Measurements from ENCODE around the gene SDS.

Gene SDS

DNA sequence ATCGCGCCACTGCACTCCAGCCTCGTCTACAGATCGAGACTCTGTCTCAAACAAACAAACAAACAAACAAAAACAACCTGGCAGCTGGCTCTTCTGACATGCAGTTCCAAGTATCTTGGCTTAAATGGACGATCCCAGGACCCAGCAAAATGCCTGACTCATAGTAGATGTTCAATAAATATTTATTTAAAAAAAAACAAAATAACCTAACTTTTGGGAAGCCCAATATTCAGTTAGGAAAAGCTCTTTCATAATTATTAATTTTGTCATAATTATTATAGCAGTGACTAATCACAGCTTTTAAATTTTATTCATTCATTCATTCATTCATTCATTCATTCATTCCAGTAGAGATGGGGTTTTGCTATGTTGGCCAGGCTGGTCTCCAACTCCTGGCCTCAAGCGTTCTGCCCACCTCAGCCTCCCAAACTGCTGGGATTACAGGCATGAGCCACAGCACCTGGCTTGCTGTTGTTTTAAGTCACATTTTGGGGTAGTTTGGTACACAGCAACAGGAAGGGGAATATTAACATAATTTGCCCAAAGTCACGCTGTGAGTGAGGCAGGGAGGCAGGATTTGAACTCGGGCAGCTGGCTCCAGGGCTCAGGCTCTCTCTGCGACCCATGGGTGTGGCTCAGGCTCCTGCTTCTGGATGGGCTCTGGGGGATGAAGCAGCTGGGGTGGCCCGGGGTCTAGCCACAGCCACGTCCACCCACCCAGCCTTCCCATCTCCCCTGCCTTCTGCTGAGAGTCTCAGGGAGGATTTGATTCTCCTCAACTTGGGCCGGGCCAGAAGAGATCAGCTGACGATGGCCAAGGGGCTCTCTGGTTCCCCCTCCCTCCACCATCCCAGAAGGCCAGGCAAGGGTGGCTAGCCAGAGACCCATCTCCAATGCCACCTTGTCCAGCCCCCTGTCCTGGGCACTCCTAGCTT, 2.4 kb downstream of the SDS start:
- DNase-seq (ENCODE audit: low read depth in 1 of 2, low spot score in 1 of 2) = no peak
- no peak for TF ChIP-seq JUND (IDR thresholded peaks at IDR 0.05; ENCODE audit: low read depth)
- in situ Hi-C loops (cut with HindIII; ENCODE audit: low pct_unique_long_range_greater_than_20kb, low sequenced_read_pairs) = no loop called here

DNA sequence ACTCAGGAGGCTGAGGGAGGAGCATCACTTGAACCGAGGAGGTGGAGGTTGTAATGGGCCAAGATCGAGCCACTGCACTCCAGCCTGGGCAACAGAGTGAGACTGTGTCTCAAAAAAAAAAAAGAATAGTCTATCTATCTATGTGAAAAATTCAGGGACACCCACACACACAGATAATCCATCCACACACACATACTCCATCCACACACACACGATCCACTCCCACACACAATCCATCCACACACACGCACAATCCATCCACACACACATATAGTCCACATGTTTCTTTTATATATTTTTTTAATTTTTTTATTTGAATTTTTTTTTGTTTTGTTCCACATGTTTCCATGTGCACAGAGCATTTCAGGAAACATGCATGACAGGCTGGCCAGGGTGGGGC, 3.3 kb downstream of the SDS start:
- no peak for TF ChIP-seq JUND (IDR thresholded peaks at IDR 0.05; ENCODE audit: low read depth)
- DNase-seq (ENCODE audit: low read depth in 1 of 2, low spot score in 1 of 2) = no peak
- in situ Hi-C loops (cut with HindIII; ENCODE audit: low pct_unique_long_range_greater_than_20kb, low sequenced_read_pairs) = no loop called here

DNA sequence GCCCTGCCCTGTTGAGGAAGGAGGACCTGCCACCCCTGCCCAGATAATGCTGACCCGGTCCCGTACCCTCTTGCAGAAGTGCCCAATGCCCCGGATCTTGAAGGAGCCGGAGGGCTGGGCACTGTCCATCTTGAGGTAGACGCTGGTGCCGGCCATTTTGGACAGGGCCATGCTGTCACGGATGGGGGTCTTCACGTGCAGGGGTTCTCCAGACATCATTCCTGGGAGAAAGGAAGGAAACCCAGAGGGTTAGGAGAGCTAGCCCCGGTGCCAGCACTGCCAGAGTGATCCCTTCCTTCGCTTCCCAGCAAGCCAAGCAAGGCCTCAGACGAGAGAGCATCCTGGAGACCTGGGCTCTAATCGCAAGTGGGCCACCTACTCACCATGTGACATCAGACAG, 4.2 kb downstream of the SDS start:
- in situ Hi-C loops (cut with HindIII; ENCODE audit: low pct_unique_long_range_greater_than_20kb, low sequenced_read_pairs) = no loop called here
- DNase-seq (ENCODE audit: low read depth in 1 of 2, low spot score in 1 of 2) = no peak
- TF ChIP-seq JUND (IDR thresholded peaks at IDR 0.05; ENCODE audit: low read depth) = no peak

DNA sequence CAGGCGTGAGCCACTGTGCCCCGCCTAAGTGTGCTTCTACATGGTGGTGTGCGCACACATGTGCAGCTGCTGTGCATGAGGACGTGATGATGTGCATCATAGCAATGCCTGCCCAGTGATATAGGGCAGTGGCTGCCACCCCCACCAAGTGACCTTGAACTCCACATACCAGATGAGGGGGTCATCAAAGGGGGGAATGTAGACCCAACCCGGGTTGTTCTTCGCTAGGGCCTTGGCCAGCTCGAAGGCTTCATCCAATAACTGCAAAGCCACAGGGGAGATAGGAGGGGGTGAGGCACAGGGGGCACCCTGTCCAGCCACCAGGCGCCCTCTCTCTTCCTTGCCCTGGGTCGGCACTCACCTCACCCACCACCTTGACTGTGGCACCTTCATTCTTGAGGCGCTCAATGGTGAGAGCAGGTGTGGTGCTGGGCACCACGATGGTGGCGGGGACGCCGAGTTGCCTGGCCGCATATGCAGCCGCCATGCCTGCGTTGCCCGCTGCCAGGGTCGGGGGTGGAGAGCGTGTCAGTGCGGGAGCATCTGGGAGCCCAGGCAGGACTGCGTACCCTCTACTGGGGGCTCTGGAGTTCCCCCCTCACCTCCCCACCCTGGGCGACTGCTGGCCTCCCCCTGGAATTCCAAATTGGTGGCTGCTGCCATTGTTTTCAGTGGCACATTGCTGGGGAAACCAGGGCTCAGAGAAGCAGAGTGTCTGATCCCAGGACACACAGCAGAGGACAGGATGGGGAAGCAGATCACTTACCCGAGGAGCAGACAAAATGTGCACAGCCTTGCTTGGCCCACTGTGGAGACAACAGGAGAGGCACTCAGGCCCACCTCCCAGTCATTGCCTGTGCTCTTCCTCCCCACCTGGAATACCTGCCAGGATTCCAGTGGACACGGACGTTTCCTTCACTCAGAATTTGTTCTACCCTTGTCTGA, 5.1 kb downstream of the SDS start:
- in situ Hi-C loops (cut with HindIII; ENCODE audit: low pct_unique_long_range_greater_than_20kb, low sequenced_read_pairs) = no loop called here
- TF ChIP-seq JUND (IDR thresholded peaks at IDR 0.05; ENCODE audit: low read depth) = no peak
- no peak for DNase-seq (ENCODE audit: low read depth in 1 of 2, low spot score in 1 of 2)

DNA sequence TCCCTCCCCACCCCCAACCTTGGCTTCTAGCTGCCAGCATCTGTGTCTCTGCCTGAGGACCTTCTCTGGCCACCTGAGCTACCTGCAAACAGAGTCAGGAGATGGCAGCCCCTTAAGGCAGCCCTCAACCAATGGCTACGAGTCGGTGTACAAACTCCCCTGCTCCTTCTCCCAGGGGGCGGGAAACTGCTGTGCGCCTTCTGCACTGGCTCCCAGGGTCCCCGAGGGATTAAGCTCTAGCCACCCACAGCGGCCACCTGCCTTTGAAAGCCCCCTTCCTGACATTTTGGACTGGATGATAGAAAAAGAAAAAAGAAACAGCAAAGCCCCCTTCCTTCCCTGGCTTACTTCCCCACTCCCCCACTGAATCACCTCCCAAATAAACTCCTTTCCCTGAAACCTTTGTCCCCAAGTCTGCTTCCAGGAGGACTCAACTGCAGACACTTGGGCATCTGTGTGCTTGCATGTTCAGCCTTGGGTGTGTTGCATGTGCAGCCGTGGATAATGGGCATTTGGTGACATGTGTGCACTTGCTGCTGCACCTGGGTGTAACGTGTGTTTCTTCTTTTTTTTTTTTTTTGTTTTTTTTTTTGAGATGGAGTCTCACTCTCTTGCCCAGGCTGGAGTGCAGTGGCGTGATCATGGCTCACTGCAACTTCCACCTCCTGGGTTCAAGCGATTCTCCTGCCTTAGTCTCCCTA, 6.0 kb downstream of the SDS start:
- no peak for DNase-seq (ENCODE audit: low read depth in 1 of 2, low spot score in 1 of 2)
- in situ Hi-C loops (cut with HindIII; ENCODE audit: low pct_unique_long_range_greater_than_20kb, low sequenced_read_pairs) = no loop called here

DNA sequence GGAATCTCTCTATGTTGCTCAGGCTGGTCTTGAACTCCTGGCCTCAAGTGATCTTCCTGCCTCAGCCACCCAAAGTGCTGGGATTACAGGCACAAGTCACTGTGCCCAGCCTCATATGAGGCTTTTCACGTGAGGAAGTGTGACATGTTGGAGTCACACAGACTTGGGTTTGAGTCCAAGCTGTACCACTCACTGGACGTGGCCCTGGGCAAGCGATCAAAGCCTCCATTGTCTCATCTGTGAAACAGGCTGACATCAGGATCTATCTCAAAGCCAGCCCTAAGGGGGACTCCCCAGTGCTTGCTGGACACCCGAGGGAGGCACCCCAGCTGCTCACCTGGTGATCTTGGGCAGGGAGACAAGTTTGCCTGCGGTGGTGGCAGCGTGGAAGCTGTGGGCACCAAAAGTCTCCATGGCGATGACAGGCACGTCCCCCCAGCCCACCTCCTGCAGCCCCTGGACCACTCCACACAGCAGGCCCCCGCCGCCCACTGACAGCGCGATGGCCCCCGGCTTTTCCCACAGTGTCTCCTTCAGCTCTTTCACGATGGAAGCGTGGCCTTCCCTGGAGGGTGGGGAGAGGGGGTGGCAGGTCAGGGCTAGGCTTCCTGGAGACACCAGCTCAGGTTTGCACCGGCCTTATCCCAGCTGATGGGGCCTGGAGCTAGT, 6.7 kb downstream of the SDS start:
- in situ Hi-C loops (cut with HindIII; ENCODE audit: low pct_unique_long_range_greater_than_20kb, low sequenced_read_pairs) = no loop called here

More for the DNA sequence above, 6.0 kb downstream of the SDS start:
- no peak for TF ChIP-seq JUND (IDR thresholded peaks at IDR 0.05; ENCODE audit: low read depth)

DNA sequence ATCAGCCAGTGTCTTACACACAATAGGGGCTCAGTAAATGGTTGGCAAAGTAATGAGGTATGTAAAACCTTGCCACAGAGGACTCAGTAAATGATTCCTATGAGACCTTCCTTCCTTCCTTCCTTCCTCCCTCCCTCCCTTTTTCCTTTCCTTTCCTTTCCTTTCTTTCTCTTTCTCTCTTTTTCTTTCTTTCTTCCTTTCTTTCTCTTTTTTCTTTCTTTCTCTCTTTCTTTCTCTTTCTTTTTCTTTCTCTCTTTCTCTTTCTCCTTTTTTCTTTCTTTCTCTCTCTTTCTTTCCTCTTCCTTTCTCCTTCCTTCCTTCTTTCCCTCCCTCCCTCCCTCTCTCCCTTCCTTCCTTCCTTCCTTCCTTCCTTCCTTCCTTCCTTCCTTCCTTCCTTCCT, 7.5 kb downstream of the SDS start:
- in situ Hi-C loops (cut with HindIII; ENCODE audit: low pct_unique_long_range_greater_than_20kb, low sequenced_read_pairs) = no loop called here

More for the DNA sequence above, 6.7 kb downstream of the SDS start:
- no peak for DNase-seq (ENCODE audit: low read depth in 1 of 2, low spot score in 1 of 2)
- no peak for TF ChIP-seq JUND (IDR thresholded peaks at IDR 0.05; ENCODE audit: low read depth)

DNA sequence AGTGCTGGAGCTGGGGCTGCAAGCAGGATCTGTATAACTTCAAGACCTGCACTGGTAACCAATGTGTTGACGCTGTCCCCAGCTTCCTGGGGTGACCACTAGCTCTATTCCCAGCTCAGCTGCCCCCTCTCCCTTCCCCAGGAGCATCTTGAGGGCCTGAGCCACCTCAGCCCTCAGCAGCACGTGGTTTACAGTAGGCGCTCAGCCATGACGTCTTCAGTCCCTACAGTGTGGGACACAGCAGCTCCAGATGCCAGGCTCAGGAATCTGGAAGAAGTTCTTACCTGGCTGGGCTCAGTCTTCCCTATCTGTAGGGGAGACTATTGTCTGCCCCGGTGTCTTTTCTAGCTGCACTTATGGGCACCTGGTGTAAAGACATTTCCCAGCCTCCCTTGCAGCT, 8.6 kb downstream of the SDS start:
- no peak for TF ChIP-seq JUND (IDR thresholded peaks at IDR 0.05; ENCODE audit: low read depth)
- in situ Hi-C loops (cut with HindIII; ENCODE audit: low pct_unique_long_range_greater_than_20kb, low sequenced_read_pairs) = no loop called here

More for the DNA sequence above, 7.5 kb downstream of the SDS start:
- TF ChIP-seq JUND (IDR thresholded peaks at IDR 0.05; ENCODE audit: low read depth) = no peak
- no peak for DNase-seq (ENCODE audit: low read depth in 1 of 2, low spot score in 1 of 2)

DNA sequence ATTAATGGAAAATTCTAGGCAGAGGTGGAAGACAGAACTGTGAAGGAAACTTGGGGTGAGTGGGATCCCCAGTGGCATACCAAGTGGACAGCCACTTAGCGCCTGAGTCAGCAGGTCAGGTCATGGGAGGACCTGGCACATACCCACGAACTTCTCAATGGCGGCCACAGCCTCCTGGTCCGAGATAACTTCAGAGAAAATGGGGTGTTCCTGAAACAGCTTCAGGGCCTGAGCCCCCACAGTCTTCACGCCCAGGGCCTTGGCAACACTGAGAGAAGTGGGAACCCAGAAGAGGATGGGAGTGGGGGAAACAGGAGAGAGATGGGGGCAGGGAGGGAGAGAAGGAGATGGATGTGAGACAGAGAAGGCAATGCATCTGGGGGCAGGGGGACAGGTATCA, 9.9 kb downstream of the SDS start:
- DNase-seq (ENCODE audit: low read depth in 1 of 2, low spot score in 1 of 2) = no peak
- TF ChIP-seq JUND (IDR thresholded peaks at IDR 0.05; ENCODE audit: low read depth) = no peak
- in situ Hi-C loops (cut with HindIII; ENCODE audit: low pct_unique_long_range_greater_than_20kb, low sequenced_read_pairs) = no loop called here

More for the DNA sequence above, 8.6 kb downstream of the SDS start:
- DNase-seq (ENCODE audit: low read depth in 1 of 2, low spot score in 1 of 2) = no peak

DNA sequence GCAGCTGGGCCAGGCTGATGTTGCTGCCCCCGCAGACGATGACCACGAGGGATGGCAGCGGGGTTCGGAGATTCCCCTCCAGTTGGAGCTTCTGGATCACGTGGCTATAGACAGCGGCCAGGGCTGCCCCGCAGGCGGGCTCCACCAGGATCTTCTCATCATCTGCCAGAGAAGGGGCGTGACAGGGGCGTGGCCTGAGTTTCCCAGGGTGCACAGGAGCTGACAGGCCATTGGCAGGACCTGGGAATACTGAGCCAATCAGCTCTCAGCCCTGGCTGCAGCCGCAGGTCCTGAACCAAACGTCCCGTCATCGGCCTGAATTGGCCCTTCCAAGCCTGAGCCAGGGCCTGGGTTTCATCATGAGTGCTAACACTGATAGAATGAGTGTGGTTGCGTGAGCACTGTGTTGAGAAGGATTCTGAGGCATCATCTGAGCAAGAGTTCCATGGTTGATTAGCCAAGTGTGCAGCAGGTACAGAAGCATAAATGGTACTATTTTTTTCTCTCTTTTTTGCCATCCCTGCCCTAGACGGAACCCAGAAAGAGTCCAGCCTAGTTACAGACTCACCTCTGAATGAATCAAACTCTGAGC, 10.6 kb downstream of the SDS start:
- DNase-seq (ENCODE audit: low read depth in 1 of 2, low spot score in 1 of 2) = no peak
- TF ChIP-seq JUND (IDR thresholded peaks at IDR 0.05; ENCODE audit: low read depth) = no peak
- in situ Hi-C loops (cut with HindIII; ENCODE audit: low pct_unique_long_range_greater_than_20kb, low sequenced_read_pairs) = no loop called here

DNA sequence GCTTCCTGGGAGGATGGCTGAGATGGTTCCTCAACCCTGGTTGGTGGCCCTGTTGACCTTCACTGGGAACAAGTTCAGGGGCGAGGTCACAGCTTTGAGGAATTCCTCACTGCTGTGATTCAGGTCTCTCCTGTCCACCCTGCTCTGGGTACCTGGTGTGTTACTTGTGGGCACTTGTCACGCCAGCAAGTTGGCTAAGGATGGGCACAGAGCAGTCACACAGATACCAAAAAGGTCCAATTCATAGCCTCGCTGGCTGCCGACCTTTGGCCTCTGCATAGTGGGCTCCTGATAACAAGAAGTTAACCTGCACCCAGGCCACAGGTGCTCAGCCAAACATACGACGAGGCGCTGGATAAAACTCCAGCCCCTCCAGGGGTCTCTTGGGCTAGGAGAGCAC, 11.2 kb downstream of the SDS start:
- TF ChIP-seq JUND (IDR thresholded peaks at IDR 0.05; ENCODE audit: low read depth) = no peak
- in situ Hi-C loops (cut with HindIII; ENCODE audit: low pct_unique_long_range_greater_than_20kb, low sequenced_read_pairs) = no loop called here
- DNase-seq (ENCODE audit: low read depth in 1 of 2, low spot score in 1 of 2) = no peak
